Bronchial epithelial cell (primary cell): ENCODE data around the gene ASF1B. TPM values are rescaled to one million over a fixed set of nuclear protein-coding genes. Genes with fewer than 3 reads are reported as not detected.
A peak's percentile ranks its signal among the peaks of the same experiment; 100 is the strongest.

ENCODE experiments used
- DNase-seq: peaks from one replicate; pipeline ENCODE4 v3.0.0-alpha.2; 2010; ENCODE audit warnings: low read depth
- FAIRE-seq: peaks from 2 replicates; lab custom pipeline; 2011; peaks lifted over from hg19 to GRCh38; lab: Jason Lieb, UNC
- H3K27me3 ChIP-seq: 2 replicates; pipeline ENCODE4 v1.5.1; 2011; ENCODE audit warnings: low read length; ENCODE audit not compliant: control insufficient read depth, insufficient read depth
- H3K36me3 ChIP-seq: 2 replicates; pipeline ENCODE4 v1.5.1; 2011; ENCODE audit warnings: low read length; ENCODE audit not compliant: control insufficient read depth, insufficient read depth
- H3K4me3 ChIP-seq: 2 replicates; pipeline ENCODE4 v1.5.1; 2011; ENCODE audit warnings: mild to moderate bottlenecking, low read depth, low read length, control low read depth
- CTCF ChIP-seq: IDR thresholded peaks from 2 replicates; pipeline ENCODE4 v1.5.1; 2011; ENCODE audit warnings: mild to moderate bottlenecking, moderate library complexity, low read length, control low read depth, inconsistent platforms; ENCODE audit not compliant: insufficient read depth, severe bottlenecking
- total RNA-seq: library from RNA; depleted of rRNA; stranded (reverse); fragments of >200 nt; gene quantifications from 2 replicates; pipeline ENCODE4 v1.2.1, GENCODE V29; 2014

ASF1B gene
- total RNA-seq, 1 donor from 2014 or later: 0.53 TPM

- FAIRE-seq: no peak
- peak overlapping the region; percentile 54 for H3K4me3 ChIP-seq
- H3K27me3 ChIP-seq: no peaks in the 10 kb centered on the region
- TF ChIP-seq CTCF: no peak
- H3K36me3 ChIP-seq: peaks cover 8% of the 10 kb centered on the region
- DNase-seq: peak; percentile 51
Observed at GRCh38 chr19:14091081-14091812, 45.1 kb downstream of the ASF1B start.

GRCh38 chr19:14090509-14091080 is 45.8 kb downstream of the ASF1B start, which contains the start of gene SAMD1:
TSS of gene SAMD1 (minus strand) at chr19:14090751.
- no peak for TF ChIP-seq CTCF
- H3K27me3 ChIP-seq: no peaks in the 10 kb centered on the region
- peaks cover 8% of the 10 kb centered on the region for H3K36me3 ChIP-seq
- peak; percentile 27 for DNase-seq
- FAIRE-seq: no peak
- peak within 1 kb of the TSS; percentile 54 for H3K4me3 ChIP-seq

- Histone ChIP-seq H3K4me3 (peak overlapping the region; percentile 54), H3K27me3 (no peaks in the 10 kb centered on the region), H3K36me3 (peaks cover 8% of the 10 kb centered on the region)
- FAIRE-seq: no peak
- no peak for TF ChIP-seq CTCF
- DNase-seq: no peak
Observed at GRCh38 chr19:14089662-14090508, 46.5 kb downstream of the ASF1B start.

GRCh38 chr19:14089412-14089661 is 47.1 kb downstream of the ASF1B start:
- DNase-seq (no peak), FAIRE-seq (no peak)
- TF ChIP-seq CTCF: no peak
- peaks cover 8% of the 10 kb centered on the region for H3K36me3 ChIP-seq
- peak overlapping the region; percentile 54 for H3K4me3 ChIP-seq
- H3K27me3 ChIP-seq: no peaks in the 10 kb centered on the region

- Histone ChIP-seq H3K27me3 (no peaks in the 10 kb centered on the region), H3K36me3 (peaks cover 8% of the 10 kb centered on the region), H3K4me3 (peak overlapping the region; percentile 54)
- FAIRE-seq (no peak), DNase-seq (no peak)
- TF ChIP-seq CTCF: no peak
Observed at GRCh38 chr19:14088634-14089411, 47.6 kb downstream of the ASF1B start.
